Brain microvascular endothelial cell (primary cell): ENCODE data around the gene ARHGAP9.

Source experiments
- DNase-seq: peaks from one replicate; pipeline ENCODE4 v3.0.0-alpha.2; 2020
- H3K27ac ChIP-seq: fragments of 250-450 bp; sonication (Bioruptor Pico); 2 replicates; pipeline ENCODE4 v1.5.1; 2020; ENCODE audit warnings: mild to moderate bottlenecking, moderate library complexity
- H3K27me3 ChIP-seq: fragments of 250-450 bp; sonication (Bioruptor Pico); replicated peaks from 2 replicates; pipeline ENCODE4 v1.5.1; 2020; ENCODE audit warnings: mild to moderate bottlenecking
- H3K36me3 ChIP-seq: fragments of 250-450 bp; sonication (Bioruptor Pico); replicated peaks from 2 replicates; pipeline ENCODE4 v1.5.1; 2020; ENCODE audit warnings: mild to moderate bottlenecking
- H3K4me3 ChIP-seq: 2 replicates; pipeline ENCODE4 v1.5.1; 2011; ENCODE audit warnings: low read depth, mild to moderate bottlenecking, control low read depth, low read length, moderate library complexity
- CTCF ChIP-seq: IDR thresholded peaks from 2 replicates; pipeline ENCODE4 v1.5.1; 2011; ENCODE audit warnings: low read depth, mild to moderate bottlenecking, moderate library complexity, low read length, control low read depth, inconsistent platforms; ENCODE audit errors: missing control alignments
- in situ Hi-C: cut with HindIII; loops from 2 replicates; pipeline ENCODE4 v1.10.0; 2017; ENCODE audit warnings: low sequenced_read_pairs, low pct_ligation_motif_present

The ARHGAP9 gene

GRCh38 chr12:57461276-57461916, 18.3 kb downstream of the ARHGAP9 start:
- Histone ChIP-seq H3K36me3 (no peaks in the 10 kb centered on the region), H3K27me3 (peaks cover 4% of the 10 kb centered on the region), H3K4me3 (peak overlapping the region; percentile 67), H3K27ac (no peak overlapping the region)
- DNase-seq: no peak
- in situ Hi-C loops: no loop called here
- TF ChIP-seq CTCF: no peak

GRCh38 chr12:57460841-57461275, 18.8 kb downstream of the ARHGAP9 start:
- in situ Hi-C loops: no loop called here
- DNase-seq: no peak
- H3K36me3 ChIP-seq: no peaks in the 10 kb centered on the region
- peaks cover 4% of the 10 kb centered on the region for H3K27me3 ChIP-seq
- no peak overlapping the region for H3K27ac ChIP-seq
- TF ChIP-seq CTCF: no peak
- H3K4me3 ChIP-seq: peak overlapping the region; percentile 67

- no peak for DNase-seq
- Histone ChIP-seq H3K27ac (no peak overlapping the region), H3K4me3 (peak overlapping the region; percentile 67), H3K36me3 (no peaks in the 10 kb centered on the region), H3K27me3 (peaks cover under 1% of the 10 kb centered on the region)
- no peak for TF ChIP-seq CTCF
- in situ Hi-C loops: no loop called here
These were observed 19.2 kb downstream of the ARHGAP9 start for GRCh38 chr12:57460468-57460784.

- in situ Hi-C loops: no loop called here
- Histone ChIP-seq H3K4me3 (peak within 1 kb of the TSS; percentile 75), H3K36me3 (no peaks in the 10 kb centered on the region), H3K27ac (peak within 1 kb of the TSS; percentile 2), H3K27me3 (no peaks in the 10 kb centered on the region)
- TF ChIP-seq CTCF: no peak
- no peak for DNase-seq
These were observed 19.8 kb downstream of the ARHGAP9 start, which contains the start of gene GLI1 for GRCh38 chr12:57459750-57460467. GLI1 (plus strand) TSS chr12:57459785; CDS start chr12:57463692, 3,907 bp downstream.

GRCh38 chr12:57459055-57459749, 20.5 kb downstream of the ARHGAP9 start:
- Histone ChIP-seq H3K27ac (peak overlapping the region; percentile 2), H3K36me3 (no peaks in the 10 kb centered on the region), H3K4me3 (peak overlapping the region; percentile 75), H3K27me3 (no peaks in the 10 kb centered on the region)
- peak; percentile 97 for TF ChIP-seq CTCF
- in situ Hi-C loops: no loop called here
- DNase-seq: peak; percentile 91
